Astrocyte of the cerebellum (primary cell): ENCODE data around the gene MBNL2.

Source experiments
- DNase-seq: peaks from one replicate; pipeline ENCODE4 v3.0.0-alpha.2; 2011; ENCODE audit warnings: low read depth
- H3K4me3 ChIP-seq: 2 replicates; pipeline ENCODE4 v1.5.1; 2011; ENCODE audit warnings: mild to moderate bottlenecking, low read depth, low read length, moderate library complexity
- CTCF ChIP-seq: IDR thresholded peaks from 2 replicates; pipeline ENCODE4 v1.5.1; 2012; ENCODE audit warnings: low read length, low read depth, moderate library complexity, mild to moderate bottlenecking; ENCODE audit errors: missing control alignments
- in situ Hi-C: cut with HindIII; loops from 2 replicates; pipeline ENCODE4 v1.10.0; 2017; ENCODE audit warnings: low sequenced_read_pairs

Gene MBNL2

GRCh38 chr13:97334690-97335089 lies 112.6 kb downstream of the MBNL2 start:
- H3K4me3 ChIP-seq = no peak overlapping the region
- TF ChIP-seq CTCF = no peak
- in situ Hi-C loops = no loop called here
- DNase-seq = no peak

DNA sequence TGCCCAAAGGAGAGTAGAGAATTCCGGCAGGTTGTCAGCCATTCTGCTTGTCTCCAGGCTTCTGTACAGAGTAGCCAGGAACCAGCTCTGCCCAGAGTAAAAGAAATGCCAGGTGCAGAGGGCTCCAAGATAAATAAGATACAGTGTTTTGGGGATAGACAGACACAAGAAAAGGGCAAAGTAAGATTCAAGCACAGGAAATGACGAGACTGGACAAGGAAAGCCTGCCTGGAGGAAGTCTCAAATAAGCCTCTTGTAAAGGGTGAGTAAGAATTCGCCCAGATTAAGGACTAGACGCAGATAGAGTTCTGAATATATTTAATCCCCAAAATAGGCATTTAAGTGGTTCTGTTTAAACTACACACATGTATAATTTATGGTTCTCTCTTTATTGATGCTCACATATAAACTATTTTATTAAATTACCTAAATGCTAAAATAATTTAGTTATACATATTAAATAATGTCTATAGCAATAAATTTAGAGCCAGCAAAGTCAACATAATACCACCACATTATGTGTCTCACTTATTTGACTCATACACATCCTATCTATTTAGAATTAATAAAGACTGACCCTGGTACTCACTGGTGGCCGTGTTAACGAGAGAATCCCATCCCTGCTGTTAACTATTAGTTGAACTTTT lies 113.5 kb downstream of the MBNL2 start:
- H3K4me3 ChIP-seq = no peak overlapping the region
- no peak for DNase-seq
- TF ChIP-seq CTCF = no peak
- in situ Hi-C loops = no loop called here

DNA sequence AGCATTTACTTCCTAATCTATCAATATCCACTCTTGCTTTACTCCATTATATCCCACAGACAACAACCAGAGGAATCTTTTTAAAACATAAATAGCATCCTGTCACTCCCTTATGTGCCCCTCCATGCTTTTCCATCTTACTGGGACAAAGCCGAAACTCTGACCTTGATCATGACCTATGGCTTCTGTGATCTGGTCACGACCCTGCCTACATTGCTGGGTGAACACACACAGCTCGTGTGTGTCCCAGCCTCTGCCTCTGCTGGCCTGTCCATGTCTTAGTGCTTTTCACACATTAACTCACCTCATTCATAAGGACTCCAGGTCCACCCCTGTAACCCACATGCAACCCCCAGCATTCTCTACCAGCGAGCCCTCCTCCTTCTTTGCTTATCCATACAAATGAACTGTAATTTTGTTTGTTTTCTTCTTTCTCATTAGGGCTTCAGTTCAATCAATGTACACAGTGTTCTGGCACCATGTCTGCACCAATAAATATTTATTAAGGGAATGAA lies 115.9 kb downstream of the MBNL2 start:
- DNase-seq = no peak
- in situ Hi-C loops = no loop called here
- no peak overlapping the region for H3K4me3 ChIP-seq
- no peak for TF ChIP-seq CTCF

- DNase-seq = no peak
- H3K4me3 ChIP-seq = no peak overlapping the region
- TF ChIP-seq CTCF = no peak
- in situ Hi-C loops = no loop called here
Observed at GRCh38 chr13:97338571-97338970, 116.4 kb downstream of the MBNL2 start.

DNA sequence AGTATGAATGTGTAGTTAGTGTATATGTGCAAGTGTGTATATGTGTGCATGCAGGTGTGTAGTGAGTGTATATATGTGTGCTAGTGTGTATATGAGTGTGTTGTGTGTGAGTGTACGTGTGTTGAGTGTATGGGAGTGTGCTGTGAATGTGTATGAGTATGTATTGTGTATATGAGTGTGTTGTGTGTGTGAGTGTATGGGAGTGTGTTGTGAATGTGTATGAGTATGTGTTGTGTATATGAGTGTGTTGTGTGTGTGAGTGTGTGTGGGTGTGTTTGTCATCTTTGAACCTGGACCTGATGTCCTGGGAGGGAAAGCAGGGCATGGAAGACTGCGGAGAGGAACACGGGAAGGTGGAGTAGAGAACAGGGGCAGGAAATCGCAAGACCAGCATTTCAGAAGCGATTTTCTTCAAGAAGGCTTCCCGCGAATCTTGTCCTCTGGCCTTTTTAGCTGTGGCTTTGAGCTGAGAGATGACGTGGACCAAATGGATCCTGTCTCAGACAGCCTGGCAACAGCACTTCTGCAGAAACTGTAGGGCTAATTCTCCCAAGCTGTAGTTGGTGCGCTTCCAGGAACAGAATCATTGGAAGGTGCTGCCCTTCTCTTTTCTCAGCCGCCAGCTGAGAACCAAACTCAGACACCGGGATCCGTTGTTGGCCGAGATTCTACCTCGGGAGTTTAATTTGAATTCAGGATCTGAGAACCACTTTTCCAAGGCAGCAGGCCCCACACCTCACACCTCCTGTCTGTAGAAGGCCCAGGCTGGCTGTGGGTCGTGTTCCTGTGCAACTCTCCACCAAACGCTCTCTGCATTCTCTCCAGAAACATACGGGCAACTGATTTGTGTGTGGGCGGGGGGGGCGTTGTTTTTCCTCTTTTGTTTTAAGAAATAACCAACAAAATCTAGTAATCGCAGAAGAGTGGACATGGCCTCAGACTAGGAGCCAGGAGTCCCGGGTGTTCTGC lies 117.2 kb downstream of the MBNL2 start:
- peak; percentile 80 for DNase-seq
- in situ Hi-C loops = no loop called here
- H3K4me3 ChIP-seq = no peak overlapping the region
- no peak for TF ChIP-seq CTCF

- DNase-seq = no peak
- in situ Hi-C loops = no loop called here
- no peak overlapping the region for H3K4me3 ChIP-seq
- no peak for TF ChIP-seq CTCF
Observed at GRCh38 chr13:97339988-97340749, 118.0 kb downstream of the MBNL2 start.
